SIG-M5 treated with dmso at 0.1 percent for 504 hours (cell line): ENCODE results near the gene FBF1.
"Not testable (repeated sequence)": the region's sequence is repeated elsewhere in the genome, so short reads cannot be mapped to it uniquely, and the experiment has no call there.

Experiments used
- DNase-seq: peaks from one replicate; lab custom pipeline; 2025; ENCODE audit not compliant: unreplicated experiment; lab: John Stamatoyannopoulos, UW

FBF1 gene

DNA sequence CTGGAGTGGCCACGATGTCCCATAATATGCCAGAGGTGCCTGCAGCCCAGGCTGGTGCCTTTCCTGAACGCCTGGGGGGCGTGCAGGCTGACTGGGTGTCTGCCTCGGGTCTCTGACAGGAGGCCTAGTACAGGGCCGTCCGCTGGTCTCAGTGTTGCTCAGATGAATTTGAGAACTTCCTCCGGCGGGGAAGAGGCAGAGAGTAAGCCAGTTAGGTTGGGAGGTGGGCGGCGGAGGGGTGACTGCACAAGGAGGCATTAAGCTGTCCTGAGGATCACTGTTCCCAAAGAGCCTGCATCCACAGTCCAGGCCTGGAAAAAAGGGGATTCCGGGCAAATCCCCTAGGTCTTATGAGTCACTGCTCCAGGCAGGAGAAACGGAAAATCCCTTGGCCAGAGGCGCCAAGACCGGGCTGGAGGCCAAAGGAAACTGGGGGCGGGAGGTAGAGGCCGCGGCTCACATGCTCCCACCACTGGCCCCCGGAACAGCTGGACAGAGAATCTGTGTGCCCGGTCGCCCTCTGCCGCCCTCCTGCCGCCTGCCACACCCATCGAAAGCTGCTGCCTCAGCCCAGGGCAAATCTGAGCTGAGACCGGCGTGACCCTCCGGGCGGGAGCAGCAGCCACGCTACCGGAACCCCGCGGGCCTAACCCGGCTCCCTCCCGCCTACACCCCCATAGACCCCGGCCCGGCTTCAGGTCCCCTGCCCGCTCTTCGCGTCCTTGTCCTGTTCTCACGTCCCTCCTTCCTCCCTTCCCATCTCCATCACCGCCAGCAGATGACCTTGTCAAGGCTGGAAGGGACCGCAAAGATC is 63.7 kb downstream of the FBF1 start:
- no peak for DNase-seq

DNA sequence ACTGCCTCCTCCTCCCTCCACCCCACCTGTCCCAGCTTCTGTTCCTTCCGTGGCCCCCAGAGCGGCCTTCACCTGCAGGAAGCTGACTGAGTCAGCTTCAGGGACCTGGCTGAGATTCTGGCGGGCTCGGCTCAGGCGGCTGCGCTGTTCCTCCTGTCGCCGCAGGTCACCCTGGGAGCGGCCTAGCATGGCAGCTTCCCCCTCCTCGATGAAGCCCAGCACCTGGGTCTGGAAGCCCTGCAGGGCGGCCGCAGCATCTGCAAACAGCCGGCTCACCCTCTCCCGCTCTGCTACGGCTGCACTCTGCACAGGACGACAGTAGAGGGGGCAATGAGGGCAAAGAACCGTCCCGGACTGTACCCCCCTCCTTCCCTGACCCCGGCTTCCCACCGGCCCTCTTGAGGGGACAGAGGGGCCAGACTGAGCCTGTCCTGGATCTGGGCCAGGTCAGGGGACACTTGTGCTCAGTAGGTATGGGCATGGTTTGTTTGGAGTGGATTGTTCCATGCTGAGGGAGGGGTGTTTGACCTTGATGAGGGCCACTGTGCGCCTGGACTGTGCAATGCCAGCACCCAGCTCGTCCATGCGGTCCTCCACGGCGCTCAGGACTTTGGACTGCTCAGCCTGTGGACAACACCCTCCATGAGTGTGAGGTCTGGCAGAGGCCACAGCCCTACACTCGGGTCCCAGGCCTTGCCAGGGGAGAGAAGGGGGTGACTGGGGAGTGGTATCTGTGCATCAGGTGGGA is 64.5 kb downstream of the FBF1 start:
- no peak for DNase-seq

- no peak for DNase-seq
Observed at GRCh38 chr17:75875940-75876189, 65.0 kb downstream of the FBF1 start.

- no peak for DNase-seq
Observed at GRCh38 chr17:75875182-75875939, 65.5 kb downstream of the FBF1 start.

DNA sequence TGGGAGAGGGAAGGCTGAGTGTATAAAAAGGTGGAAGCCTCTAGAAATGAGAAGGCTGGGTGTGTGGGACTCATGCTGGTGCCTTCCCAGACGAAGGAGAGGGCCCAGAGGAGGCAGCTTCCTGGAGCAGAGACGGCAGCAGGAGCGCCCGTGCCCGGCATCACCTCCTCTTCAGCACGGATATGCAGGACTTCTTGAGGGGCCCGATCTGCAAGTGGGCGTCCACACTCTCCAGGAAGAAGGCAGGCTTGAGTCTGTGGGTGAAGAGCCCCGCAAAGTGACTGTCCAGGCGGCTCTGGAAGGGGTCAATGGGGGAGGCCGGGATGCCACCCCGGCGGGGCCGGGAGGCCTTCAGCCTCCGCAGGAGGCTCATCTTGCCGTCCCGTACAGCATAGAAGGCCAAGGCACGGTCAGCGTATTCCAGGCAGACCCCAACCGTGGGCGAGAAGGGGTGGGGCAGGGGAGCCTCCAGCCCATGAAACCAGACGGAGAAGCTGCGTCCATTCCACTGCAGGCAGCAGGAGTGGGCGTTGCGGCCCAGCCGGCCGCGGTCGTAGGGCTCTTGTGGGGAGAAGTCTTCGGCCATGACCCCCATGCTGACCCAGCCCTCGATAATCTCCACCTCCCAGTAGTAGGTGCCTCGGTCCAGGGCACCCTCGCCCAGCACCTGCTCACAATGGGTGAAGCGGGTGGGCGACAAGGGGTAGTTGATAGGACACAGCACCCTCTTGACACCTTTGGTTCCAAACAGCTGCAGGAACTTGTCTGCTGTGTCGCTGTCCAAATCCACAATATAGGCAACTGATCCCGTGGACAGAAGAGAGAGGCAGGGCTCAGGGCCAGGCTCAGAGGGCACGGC is 66.3 kb downstream of the FBF1 start:
- DNase-seq: no peak

DNA sequence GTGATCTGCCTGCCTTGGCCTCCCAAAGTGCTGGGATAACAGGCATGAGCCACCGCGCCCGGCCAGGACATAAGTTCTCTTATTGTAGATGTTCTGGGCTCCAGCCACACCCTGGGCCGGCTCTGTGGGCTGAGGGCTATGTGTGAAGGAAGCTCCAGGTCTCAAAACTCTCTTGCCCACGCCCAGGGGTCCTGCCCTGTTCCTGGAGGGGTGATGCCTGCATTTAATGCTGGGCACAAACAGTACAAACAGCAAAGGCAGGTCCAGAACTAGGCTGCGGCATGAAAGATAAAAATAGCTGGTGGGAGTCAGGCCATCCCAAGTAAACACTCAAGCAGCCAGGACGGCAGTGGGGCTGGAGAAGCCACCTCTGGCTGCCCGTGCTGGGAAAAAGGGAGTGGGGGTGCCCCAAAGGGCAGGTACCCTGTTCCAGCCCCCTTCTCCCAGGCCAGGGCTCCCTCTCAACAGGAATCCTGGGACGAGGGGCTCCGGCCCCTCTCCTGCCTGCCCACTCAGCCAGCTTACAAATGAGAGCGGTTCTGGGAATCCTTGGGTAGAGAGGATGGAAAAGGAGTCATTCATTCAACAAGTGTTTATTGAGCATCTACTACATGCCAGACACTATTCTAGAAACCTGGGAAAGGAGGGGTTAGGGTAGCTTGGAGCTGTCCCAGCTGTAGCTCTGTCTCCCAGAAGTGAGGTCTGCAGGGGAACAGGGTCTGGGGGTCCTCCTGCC is 67.1 kb downstream of the FBF1 start:
- DNase-seq: no peak

GRCh38 chr17:75872434-75873351 is 68.1 kb downstream of the FBF1 start:
- peak; percentile 19 for DNase-seq

DNA sequence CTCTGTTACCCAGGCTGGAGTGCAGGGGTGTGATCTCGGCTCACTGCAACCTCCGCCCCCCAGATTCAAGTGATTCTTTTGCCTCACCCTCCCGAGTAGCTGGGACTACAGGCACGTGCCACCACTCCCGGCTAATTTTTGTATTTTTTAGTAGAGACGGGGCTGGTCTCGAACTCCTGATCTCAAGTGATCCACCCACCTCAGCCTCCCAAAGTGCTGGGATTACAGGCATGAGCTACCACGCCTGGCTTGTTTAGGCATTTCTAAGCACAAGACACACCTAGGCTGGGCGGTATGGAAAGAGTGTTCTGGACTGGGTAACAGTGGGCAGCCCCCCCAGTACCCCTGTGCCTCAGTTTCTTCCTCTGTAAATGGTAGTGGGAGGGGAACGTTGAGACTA is 70.6 kb downstream of the FBF1 start:
- not testable (repeated sequence) for DNase-seq

GRCh38 chr17:75869282-75870141 is 71.3 kb downstream of the FBF1 start:
- no peak for DNase-seq

DNA sequence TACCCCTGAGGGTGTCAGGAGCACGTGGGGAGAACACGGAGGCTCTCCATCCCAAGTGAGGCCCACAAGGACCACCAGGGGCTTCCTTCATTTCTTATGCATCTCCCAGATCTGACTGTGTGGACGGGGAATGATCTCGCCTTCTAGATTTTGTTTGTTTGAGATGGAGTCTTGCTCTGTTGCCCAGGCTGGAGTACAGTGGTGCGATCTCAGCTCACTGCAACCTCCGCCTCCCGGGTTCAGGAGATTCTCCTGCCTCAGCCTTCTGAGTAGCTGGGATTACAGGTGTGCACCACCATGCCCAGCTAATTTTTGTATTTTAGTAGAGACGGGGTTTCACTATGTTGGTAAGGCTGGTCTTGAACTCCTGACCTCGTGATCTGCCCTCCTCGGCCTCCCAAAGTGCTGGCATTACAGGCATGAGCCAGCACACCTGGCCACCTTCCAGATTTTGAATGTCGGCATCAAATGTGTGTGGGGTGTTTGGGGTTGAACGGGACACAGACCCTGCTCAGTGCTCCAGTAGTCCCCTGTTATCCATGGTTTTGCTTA is 72.0 kb downstream of the FBF1 start:
- not testable (repeated sequence) for DNase-seq

- not testable (repeated sequence) for DNase-seq
Observed at GRCh38 chr17:75865404-75866188, 75.2 kb downstream of the FBF1 start.

DNA sequence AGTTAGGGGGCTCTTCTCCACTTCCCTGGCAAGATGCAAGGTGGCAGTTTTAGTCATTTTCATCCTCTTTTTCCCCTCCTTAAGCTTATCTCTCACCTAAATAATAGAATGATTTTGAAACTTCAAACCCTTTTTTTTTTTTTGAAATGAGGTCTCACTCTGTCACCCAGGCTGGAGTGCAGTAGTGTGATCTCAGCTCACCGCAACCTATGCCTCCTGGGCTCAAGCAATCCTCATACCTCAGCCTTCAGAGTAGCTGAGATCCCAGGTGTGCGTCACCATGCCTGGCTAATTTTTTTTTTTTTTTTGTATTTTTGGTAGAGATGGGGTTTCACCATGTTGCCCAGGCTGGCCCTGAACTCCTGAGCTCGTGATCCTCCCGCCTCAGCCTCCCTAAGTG is 76.0 kb downstream of the FBF1 start:
- not testable (repeated sequence) for DNase-seq

- peak; percentile 66 for DNase-seq
Observed at GRCh38 chr17:75864448-75864871, 76.4 kb downstream of the FBF1 start.

- peak; percentile 24 for DNase-seq
Observed at GRCh38 chr17:75861927-75862317, 78.9 kb downstream of the FBF1 start.
